HL-60 (cell line): ENCODE measurements around the gene SLC6A7.

ENCODE experiments used
- CTCF ChIP-seq: IDR thresholded peaks from one replicate; pipeline ENCODE4 v1.5.1; 2011; ENCODE audit warnings: low read length, control low read depth, inconsistent platforms; ENCODE audit not compliant: insufficient read depth
- REST ChIP-seq: IDR thresholded peaks from 2 replicates; pipeline ENCODE4 v1.6.1; 2012; ENCODE audit warnings: low read depth; ENCODE audit not compliant: insufficient replicate concordance
- SPI1 ChIP-seq: IDR thresholded peaks from 2 replicates; pipeline ENCODE4 v1.6.1; 2012; ENCODE audit warnings: low read depth, mild to moderate bottlenecking, borderline replicate concordance

- no peak for TF ChIP-seq CTCF
- no peak for TF ChIP-seq REST
- TF ChIP-seq SPI1 = no peak
These were observed 34.4 kb upstream of the SLC6A7 start, which contains the start of gene PDGFRB for GRCh38 chr5:150155258-150156026.
